HepG2 (cell line): ENCODE measurements around the gene TMEM80. TPM values are rescaled to one million over a fixed set of nuclear protein-coding genes. Genes with fewer than 3 reads are reported as not detected.
A peak's percentile ranks its signal among the peaks of the same experiment; 100 is the strongest.

ENCODE experiments used
- AGO2 ChIP-seq: fragments of 200-400 bp; formaldehyde crosslinking; optimal IDR thresholded peaks from 2 replicates; pipeline ENCODE3; 2017; ENCODE audit warnings: mild to moderate bottlenecking, low read depth, low read length, moderate library complexity
- GATAD2A ChIP-seq: IDR thresholded peaks from 2 replicates; pipeline ENCODE4 v1.6.1; 2016
- HDAC6 ChIP-seq: fragments of 200-600 bp; sonication (generic); IDR thresholded peaks from 2 replicates; pipeline ENCODE4 v1.7.0; 2017; ENCODE audit warnings: mild to moderate bottlenecking, antibody characterized with exemption, low read length, low read depth
- HINFP ChIP-seq: sonication (generic); formaldehyde crosslinking; IDR thresholded peaks from 2 replicates; pipeline ENCODE4 v1.4.0; 2020; ENCODE audit warnings: low read depth, mild to moderate bottlenecking, missing genetic modification reagents
- HMGXB4 ChIP-seq, 2 experiments: sonication (generic) in 1 of 2; formaldehyde crosslinking in 1 of 2; IDR thresholded peaks; 2 replicates each; pipeline versions ENCODE4 v1.4.0 to v1.6.1; 2018 to 2020; ENCODE audit warnings: missing genetic modification reagents in 2 of 2, borderline replicate concordance in 1 of 2, low read depth in 1 of 2, mild to moderate bottlenecking in 1 of 2, missing biosample characterization in 1 of 2
- HNRNPH1 ChIP-seq: fragments of 200-400 bp; formaldehyde crosslinking; optimal IDR thresholded peaks from 2 replicates; pipeline ENCODE3; 2017; ENCODE audit warnings: mild to moderate bottlenecking, low read depth, low read length
- NFATC3 ChIP-seq: sonication (generic); formaldehyde crosslinking; IDR thresholded peaks from 2 replicates; pipeline ENCODE4 v1.5.1; 2020; ENCODE audit warnings: mild to moderate bottlenecking, missing genetic modification reagents
- PHF8 ChIP-seq: sonication (generic); formaldehyde crosslinking; IDR thresholded peaks from 2 replicates; pipeline ENCODE4 v1.5.0; 2020; ENCODE audit warnings: missing genetic modification reagents
- SAP130 ChIP-seq: IDR thresholded peaks from 2 replicates; pipeline ENCODE4 v1.6.1; 2016; ENCODE audit warnings: low read depth
- SIX1 ChIP-seq: sonication (generic); formaldehyde crosslinking; IDR thresholded peaks from 2 replicates; pipeline ENCODE4 v1.4.0; 2020; ENCODE audit warnings: missing genetic modification reagents, borderline replicate concordance
- STAT5B ChIP-seq: sonication (generic); formaldehyde crosslinking; IDR thresholded peaks from 2 replicates; pipeline ENCODE4 v1.4.0; 2020; ENCODE audit warnings: missing genetic modification reagents
- ZBTB1 ChIP-seq: sonication (generic); formaldehyde crosslinking; IDR thresholded peaks from 2 replicates; pipeline ENCODE4 v1.4.0; 2020; ENCODE audit warnings: missing genetic modification reagents, borderline replicate concordance
- ZNF232 ChIP-seq: sonication (generic); formaldehyde crosslinking; IDR thresholded peaks from 2 replicates; pipeline ENCODE4 v1.4.0; 2020; ENCODE audit warnings: missing genetic modification reagents, borderline replicate concordance
- ZNF280D ChIP-seq: sonication (generic); formaldehyde crosslinking; IDR thresholded peaks from 2 replicates; pipeline ENCODE4 v1.5.1; 2020; ENCODE audit warnings: mild to moderate bottlenecking, missing genetic modification reagents
- ZNF33A ChIP-seq: sonication (generic); formaldehyde crosslinking; IDR thresholded peaks from 2 replicates; pipeline ENCODE4 v1.5.1; 2020; ENCODE audit warnings: missing genetic modification reagents, mild to moderate bottlenecking, moderate library complexity, borderline replicate concordance
- ZNF354B ChIP-seq: sonication (generic); formaldehyde crosslinking; IDR thresholded peaks from 2 replicates; pipeline ENCODE4 v1.8.0; 2022; ENCODE audit warnings: mild to moderate bottlenecking, missing genetic modification reagents
- ZNF44 ChIP-seq: sonication (generic); formaldehyde crosslinking; IDR thresholded peaks from 2 replicates; pipeline ENCODE4 v1.5.1; 2020; ENCODE audit warnings: mild to moderate bottlenecking, missing genetic modification reagents
- ZNF513 ChIP-seq: sonication (generic); formaldehyde crosslinking; conservative IDR thresholded peaks from 2 replicates; pipeline ENCODE4 v1.5.0; 2020; ENCODE audit warnings: missing genetic modification reagents
- ZNF530 ChIP-seq: sonication (generic); formaldehyde crosslinking; IDR thresholded peaks from 2 replicates; pipeline ENCODE4 v1.5.0; 2020; ENCODE audit warnings: low read depth, mild to moderate bottlenecking, missing genetic modification reagents
- ZNF576 ChIP-seq: sonication (generic); formaldehyde crosslinking; IDR thresholded peaks from 2 replicates; pipeline ENCODE4 v1.4.0; 2020; ENCODE audit warnings: mild to moderate bottlenecking, missing genetic modification reagents
- ZNF619 ChIP-seq: sonication (generic); formaldehyde crosslinking; IDR thresholded peaks from 2 replicates; pipeline ENCODE4 v1.4.0; 2020; ENCODE audit warnings: mild to moderate bottlenecking, missing genetic modification reagents
- polyA plus RNA-seq, 8 experiments: library from polyadenylated mRNA; depleted of rRNA in 3 of 8; stranded (reverse) in 7 of 8; unstranded in 1 of 8; fragments of >200 nt; fragmentation: Illumina TruSeq in 4 of 8; extraction: Trizol in 4 of 8; gene quantifications; 2 replicates each; pipeline versions ENCODE4 v1.2.1 to v1.2.3, GENCODE V29; 2011 to 2016; ENCODE audit warnings: low read depth in 4 of 8, missing spikeins in 1 of 8, mixed read lengths in 1 of 8; ENCODE audit not compliant: insufficient read depth in 1 of 8
- total RNA-seq, 5 experiments: library from RNA; depleted of rRNA; stranded (reverse); fragments of >200 nt; fragmentation: Illumina TruSeq; extraction: Trizol; gene quantifications; 2 replicates each; pipeline ENCODE4 v1.2.3, GENCODE V29; 2016; ENCODE audit warnings: low read depth in 1 of 5

Gene TMEM80
- total and polyA plus RNA-seq, 2 of the 13 experiments (the other 11 are each of a cell fraction or from before 2014, with no cell fraction given) = 5.6 to 17.1 TPM

- TF ChIP-seq STAT5B (no peak), AGO2 (peak; percentile 45), GATAD2A (CRISPR knock-in tag) (no peak), NFATC3 (CRISPR knock-in tag) (no peak), ZNF232 (no peak), HNRNPH1 (no peak), PHF8 (CRISPR knock-in tag) (peak; percentile 95), SIX1 (CRISPR knock-in tag) (no peak), ZBTB1 (CRISPR knock-in tag) (no peak), ZNF619 (peak; percentile 80; the same call in 1 of the 2 replicates), ZNF576 (CRISPR knock-in tag) (no peak), ZNF44 (CRISPR knock-in tag) (peak; percentile 41; the same call in 1 of the 2 replicates), ZNF513 (CRISPR knock-in tag) (no peak), HINFP (peak; percentile 79; the same call in 1 of the 2 replicates), HMGXB4 (CRISPR knock-in tag; IDR thresholded peaks at IDR 0.05; ENCODE audit: borderline replicate concordance in 1 of 2, low read depth in 1 of 2) (peak; percentile 57 to 92; a peak in 3 of 4 replicates), HDAC6 (no peak), ZNF280D (CRISPR knock-in tag) (no peak), ZNF33A (no peak), ZNF530 (CRISPR knock-in tag) (no peak), SAP130 (CRISPR knock-in tag) (peak; percentile 82), ZNF354B (CRISPR knock-in tag) (no peak)
Measured at GRCh38 chr11:747158-748006, 51.8 kb downstream of the TMEM80 start, which contains the start of gene TALDO1 (continued).
